Epithelial cell of esophagus (primary cell): ENCODE results near the gene C16orf96.

Experiments used
- DNase-seq: peaks from one replicate; pipeline ENCODE4 v3.0.0; 2010; ENCODE audit warnings: low read depth
- H3K4me3 ChIP-seq: 2 replicates; pipeline ENCODE4 v1.5.1; 2011; ENCODE audit warnings: mild to moderate bottlenecking, low read length, control low read depth
- TF ChIP-seq, protein P1 (sequence below): IDR thresholded peaks from 2 replicates; pipeline ENCODE4 v1.5.1; 2011; ENCODE audit warnings: low read depth, mild to moderate bottlenecking, low read length, control low read depth, inconsistent platforms; ENCODE audit not compliant: insufficient read depth; ENCODE audit errors: missing control alignments

The C16orf96 gene

DNA sequence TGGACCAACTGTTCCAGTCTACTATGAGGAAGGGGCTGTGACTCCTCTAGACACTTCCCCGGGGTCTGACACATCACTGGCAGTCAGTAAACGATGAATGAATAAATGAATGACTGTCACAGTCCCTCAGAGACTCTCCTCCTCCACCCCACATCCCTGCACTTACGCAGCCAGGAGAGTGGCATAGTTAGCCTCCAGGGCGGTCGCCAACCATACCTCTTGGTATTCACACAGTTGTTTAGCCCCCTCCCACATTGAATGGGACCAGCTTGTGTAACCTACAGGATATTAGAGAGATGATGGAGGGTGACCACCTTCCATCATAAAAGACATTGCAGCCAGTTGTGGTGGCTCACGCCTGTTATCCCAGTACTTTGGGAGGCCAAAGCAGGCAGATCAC lies 32.8 kb downstream of the C16orf96 start:
- DNase-seq: no peak
- TF ChIP-seq, protein P1, sequence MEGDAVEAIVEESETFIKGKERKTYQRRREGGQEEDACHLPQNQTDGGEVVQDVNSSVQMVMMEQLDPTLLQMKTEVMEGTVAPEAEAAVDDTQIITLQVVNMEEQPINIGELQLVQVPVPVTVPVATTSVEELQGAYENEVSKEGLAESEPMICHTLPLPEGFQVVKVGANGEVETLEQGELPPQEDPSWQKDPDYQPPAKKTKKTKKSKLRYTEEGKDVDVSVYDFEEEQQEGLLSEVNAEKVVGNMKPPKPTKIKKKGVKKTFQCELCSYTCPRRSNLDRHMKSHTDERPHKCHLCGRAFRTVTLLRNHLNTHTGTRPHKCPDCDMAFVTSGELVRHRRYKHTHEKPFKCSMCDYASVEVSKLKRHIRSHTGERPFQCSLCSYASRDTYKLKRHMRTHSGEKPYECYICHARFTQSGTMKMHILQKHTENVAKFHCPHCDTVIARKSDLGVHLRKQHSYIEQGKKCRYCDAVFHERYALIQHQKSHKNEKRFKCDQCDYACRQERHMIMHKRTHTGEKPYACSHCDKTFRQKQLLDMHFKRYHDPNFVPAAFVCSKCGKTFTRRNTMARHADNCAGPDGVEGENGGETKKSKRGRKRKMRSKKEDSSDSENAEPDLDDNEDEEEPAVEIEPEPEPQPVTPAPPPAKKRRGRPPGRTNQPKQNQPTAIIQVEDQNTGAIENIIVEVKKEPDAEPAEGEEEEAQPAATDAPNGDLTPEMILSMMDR: no peak

DNA sequence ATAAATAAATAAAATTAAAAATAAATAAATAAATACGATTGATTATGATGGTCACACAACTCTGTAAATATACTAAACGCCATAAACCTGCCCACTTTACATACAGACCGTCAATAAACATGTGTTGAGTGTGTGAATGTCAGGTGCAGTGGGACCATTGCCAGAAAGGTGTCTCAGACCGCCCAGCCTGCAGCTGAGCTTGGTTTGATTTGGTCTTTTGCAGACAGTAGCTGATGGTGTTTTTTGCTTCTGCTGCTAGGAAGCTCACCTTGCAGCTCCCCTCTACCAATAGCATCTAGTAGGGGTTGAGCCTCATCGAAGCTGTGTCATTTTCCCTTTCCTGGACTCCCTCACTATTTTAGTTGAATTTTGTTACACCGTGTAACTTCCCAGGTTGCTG lies 35.1 kb downstream of the C16orf96 start:
- no peak overlapping the region for H3K4me3 ChIP-seq
- TF ChIP-seq, protein P1: no peak
- no peak for DNase-seq

More for the DNA sequence above, 32.8 kb downstream of the C16orf96 start:
- no peak overlapping the region for H3K4me3 ChIP-seq

DNA sequence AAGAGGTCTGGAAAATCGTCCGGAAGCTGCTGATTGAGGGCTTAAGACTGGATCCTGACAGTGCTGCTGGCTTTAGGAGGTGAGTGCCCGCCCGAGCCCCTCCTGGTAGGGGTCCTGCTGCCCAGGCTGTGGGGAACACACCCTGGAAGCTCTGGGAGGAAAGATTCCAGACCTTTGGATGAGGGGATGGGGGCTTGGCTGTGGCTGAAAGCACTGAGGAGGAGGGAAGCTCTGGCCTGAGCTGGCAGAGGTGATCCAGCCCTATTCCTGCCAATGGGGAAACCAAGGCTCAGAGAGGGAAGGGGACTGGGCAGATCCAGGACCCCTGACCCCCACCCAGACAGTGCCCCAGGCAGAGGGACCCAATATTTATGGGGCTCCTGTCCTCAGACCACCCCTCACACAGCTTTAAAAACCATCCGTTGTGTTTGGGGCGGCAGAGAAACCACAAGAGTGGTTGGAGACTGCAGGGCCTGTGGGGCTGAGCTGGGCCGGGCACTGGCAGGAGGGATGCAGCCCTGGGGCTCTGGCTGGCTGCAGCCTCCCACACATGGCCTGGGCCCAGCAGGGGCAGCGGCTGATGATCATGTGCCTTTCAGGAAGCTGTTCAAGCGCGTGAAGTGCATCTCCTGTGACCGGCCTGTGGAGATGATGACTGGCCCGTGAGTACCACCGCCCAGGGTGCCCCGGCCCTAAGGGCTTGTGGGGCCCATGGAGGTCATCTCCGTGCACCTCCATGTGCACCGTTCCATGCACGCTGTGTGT lies 35.7 kb downstream of the C16orf96 start:
- no peak overlapping the region for H3K4me3 ChIP-seq
- TF ChIP-seq, protein P1: no peak
- DNase-seq: no peak

DNA sequence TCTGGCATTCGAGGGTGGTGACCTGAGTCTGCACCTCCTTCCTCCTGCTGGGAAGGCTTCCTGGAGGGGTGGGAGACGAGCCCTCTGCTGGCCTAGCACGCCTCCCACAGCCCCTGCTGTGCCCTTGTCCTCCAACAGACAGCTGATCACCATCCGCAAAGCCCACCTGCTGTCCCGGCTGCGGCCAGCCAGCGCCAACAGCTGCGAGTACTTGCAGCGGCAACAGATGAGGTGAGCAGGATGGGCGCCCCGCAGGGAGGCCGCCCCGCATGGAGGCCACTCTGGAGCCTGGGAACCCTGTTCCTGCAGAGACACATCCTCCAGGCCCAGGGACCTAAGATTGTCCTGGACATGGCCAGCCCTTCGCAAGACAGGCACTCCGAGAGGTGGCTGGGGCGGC lies 36.9 kb downstream of the C16orf96 start:
- H3K4me3 ChIP-seq: no peak overlapping the region
- TF ChIP-seq, protein P1: no peak
- no peak for DNase-seq

DNA sequence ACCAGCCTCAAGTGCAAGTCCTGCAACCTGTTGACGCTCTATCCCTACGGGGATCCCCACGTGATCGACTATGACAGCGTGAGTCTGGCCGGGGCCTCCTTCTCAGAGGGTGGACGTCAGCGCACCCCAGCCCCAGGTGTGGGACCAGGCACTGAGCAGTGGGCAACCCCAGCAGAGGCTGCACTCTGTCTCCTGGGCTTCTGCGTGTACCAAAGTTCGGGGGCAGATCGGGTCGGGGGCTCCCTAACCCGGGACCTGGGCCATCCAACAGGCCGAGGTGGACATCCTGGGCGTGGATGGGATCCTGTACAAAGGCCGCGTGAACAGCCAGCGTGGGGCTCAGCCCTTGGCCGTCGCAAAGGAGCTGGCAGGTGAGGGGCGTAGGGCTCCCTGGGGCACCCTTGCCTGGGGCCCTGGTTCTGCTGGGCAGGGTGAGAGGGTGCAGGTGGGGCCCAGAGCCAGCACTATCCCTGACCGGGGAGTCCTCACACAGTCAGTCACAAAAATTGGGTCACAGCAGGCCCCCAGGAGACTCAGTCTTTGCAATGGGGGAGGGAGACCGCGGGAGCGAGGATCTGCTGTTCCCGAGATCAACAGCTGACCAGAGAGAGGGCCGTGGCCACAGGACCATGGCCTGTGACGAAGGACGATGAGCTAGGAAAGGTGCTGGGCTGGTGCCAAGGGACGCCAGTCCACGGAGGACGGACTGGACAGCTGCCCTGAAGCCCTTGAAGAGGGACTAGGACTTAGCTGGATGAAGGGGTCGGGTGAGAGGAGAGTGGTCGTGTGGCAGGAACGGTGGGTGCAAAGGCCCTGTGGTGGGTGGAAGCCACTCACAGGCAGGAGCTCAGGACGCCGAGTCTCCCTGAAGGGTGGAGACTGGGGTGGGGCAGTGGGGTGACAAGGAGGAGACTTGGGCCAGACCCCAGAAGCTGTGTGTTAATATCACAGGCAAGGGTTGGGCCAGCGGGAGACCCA lies 38.6 kb downstream of the C16orf96 start:
- DNase-seq: no peak
- TF ChIP-seq, protein P1: no peak
- H3K4me3 ChIP-seq: no peak overlapping the region

DNA sequence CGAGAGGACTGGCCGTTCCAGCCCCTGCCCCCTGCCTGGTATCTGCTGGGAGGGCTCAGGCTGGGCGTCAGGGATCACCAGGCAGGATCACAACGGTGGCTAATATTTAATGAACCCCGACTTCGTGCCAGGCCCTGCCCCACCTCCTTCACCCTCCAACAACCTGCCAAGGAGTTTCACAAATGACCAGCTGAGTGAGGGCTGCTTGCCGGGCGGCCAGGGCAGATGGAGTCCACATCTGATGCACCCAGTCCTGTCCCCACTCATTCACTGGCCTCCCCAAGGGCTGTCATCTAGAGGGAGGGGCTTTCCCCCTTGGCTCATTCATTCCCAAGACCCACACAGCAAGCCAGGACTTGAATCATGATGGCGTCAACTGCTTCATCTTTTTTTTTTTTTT lies 41.0 kb downstream of the C16orf96 start:
- TF ChIP-seq, protein P1: no peak
- peak; percentile 95 for DNase-seq
- no peak overlapping the region for H3K4me3 ChIP-seq
